Measurements from ENCODE around the gene NCOA7. TPM values are rescaled to one million over a fixed set of nuclear protein-coding genes. Genes with fewer than 3 reads are reported as not detected.

Gene NCOA7
- total RNA-seq, 4 donors from 2014 or later = 9.0 to 36.2 (median 21.8) TPM

DNA sequence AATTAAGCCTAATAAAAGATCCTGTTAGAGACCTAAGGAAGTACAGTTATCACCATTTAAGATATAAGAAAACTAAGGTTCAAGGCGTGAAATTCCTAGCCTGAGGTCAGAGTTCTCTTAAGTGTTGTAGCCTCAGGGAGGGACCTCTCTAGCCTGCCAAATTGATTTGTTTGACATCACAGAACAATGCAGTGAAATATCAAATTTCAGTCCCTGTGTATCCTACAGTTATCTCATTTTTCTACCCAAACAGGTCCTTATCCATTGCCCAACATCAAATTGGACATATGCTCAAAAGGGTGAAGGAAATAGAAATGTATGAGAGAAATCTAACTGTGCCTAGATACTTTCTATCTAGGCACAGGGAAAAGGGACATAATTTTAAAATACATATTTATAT, 63.0 kb downstream of the NCOA7 start:
- DNase-seq = no peak
- WGBS, 2 donors = 97 to 100% methylated on average over 1 of the region's 1 CpG
- intact Hi-C loops (cut with DNase I) = loop anchor here (10.0 kb wide), 1 partner anchor 101 kb away; the partner anchor contains the start of gene HINT3

DNA sequence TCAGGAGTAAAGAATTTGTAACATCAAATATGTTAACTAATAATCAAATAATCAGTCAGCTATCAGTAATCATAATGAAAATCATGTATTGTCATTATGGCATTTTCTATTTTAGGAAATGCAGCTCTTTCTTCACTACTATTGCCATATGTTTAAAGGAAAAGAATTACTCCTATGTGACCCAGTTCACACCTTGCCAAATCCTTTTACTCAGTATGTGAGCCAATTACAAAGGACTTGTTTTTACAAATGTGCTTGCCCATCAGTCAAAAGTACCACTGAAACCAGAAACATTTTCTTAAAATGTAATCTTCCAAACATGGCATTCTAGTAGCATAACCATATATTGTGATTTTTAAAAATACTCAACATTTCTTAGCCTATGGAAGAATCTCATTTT, 63.6 kb downstream of the NCOA7 start:
- intact Hi-C loops (cut with DNase I) = loop anchor here (10.0 kb wide), 1 partner anchor 100 kb away; the partner anchor contains the start of gene HINT3
- Histone ChIP-seq H3K27me3 (no peaks in the 10 kb centered on the region), H3K4me1 (no peaks in the 10 kb centered on the region), H3K27ac (no peak overlapping the region), H3K4me3 (replicated peaks in 1 of 3) (no peak overlapping the region), H3K9me3 (no peaks in the 10 kb centered on the region), H3K36me3 (no peaks in the 10 kb centered on the region)
- TF ChIP-seq, protein P1, sequence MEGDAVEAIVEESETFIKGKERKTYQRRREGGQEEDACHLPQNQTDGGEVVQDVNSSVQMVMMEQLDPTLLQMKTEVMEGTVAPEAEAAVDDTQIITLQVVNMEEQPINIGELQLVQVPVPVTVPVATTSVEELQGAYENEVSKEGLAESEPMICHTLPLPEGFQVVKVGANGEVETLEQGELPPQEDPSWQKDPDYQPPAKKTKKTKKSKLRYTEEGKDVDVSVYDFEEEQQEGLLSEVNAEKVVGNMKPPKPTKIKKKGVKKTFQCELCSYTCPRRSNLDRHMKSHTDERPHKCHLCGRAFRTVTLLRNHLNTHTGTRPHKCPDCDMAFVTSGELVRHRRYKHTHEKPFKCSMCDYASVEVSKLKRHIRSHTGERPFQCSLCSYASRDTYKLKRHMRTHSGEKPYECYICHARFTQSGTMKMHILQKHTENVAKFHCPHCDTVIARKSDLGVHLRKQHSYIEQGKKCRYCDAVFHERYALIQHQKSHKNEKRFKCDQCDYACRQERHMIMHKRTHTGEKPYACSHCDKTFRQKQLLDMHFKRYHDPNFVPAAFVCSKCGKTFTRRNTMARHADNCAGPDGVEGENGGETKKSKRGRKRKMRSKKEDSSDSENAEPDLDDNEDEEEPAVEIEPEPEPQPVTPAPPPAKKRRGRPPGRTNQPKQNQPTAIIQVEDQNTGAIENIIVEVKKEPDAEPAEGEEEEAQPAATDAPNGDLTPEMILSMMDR (IDR thresholded peaks at IDR 0.05) = no peak
- TF ChIP-seq POLR2A (IDR thresholded peaks at IDR 0.05) = no peak
- DNase-seq = no peak

More for the DNA sequence above, 63.0 kb downstream of the NCOA7 start:
- Histone ChIP-seq H3K36me3 (no peaks in the 10 kb centered on the region), H3K27me3 (no peaks in the 10 kb centered on the region), H3K4me1 (no peaks in the 10 kb centered on the region), H3K9me3 (no peaks in the 10 kb centered on the region), H3K4me3 (replicated peaks in 1 of 3) (no peak overlapping the region), H3K27ac (no peak overlapping the region)
- TF ChIP-seq POLR2A (IDR thresholded peaks at IDR 0.05) = no peak
- TF ChIP-seq, protein P1 (IDR thresholded peaks at IDR 0.05) = no peak

DNA sequence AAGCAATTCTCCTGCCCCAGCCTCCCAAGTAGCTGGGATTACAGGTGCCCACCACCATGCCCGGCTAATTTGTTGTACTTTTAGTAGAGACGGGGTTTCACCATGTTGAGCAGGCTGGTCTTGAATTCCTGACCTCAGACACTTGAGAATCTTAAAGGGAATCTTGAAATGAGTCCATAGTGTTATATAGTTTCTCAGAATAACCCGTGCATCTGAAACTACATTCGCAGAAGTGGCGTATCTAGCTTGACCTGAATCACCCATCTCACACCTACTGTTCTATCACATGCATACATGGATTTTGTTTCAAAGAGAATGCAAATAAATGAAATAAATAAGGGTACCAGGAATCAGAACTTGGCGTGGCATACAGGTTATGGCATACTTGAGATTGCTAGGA, 65.0 kb downstream of the NCOA7 start:
- no peak for DNase-seq
- Histone ChIP-seq H3K27ac (no peak overlapping the region), H3K36me3 (no peaks in the 10 kb centered on the region), H3K27me3 (no peaks in the 10 kb centered on the region), H3K4me3 (replicated peaks in 1 of 3) (no peak overlapping the region), H3K4me1 (no peaks in the 10 kb centered on the region), H3K9me3 (no peaks in the 10 kb centered on the region)
- TF ChIP-seq, protein P1 (IDR thresholded peaks at IDR 0.05) = no peak
- TF ChIP-seq POLR2A (IDR thresholded peaks at IDR 0.05) = no peak
- intact Hi-C loops (cut with DNase I) = loop anchor here (10.0 kb wide), 1 partner anchor 99 kb away; the partner anchor contains the start of gene HINT3
- WGBS, 2 donors = 93 to 96% methylated on average over 6 of the region's 6 CpGs

DNA sequence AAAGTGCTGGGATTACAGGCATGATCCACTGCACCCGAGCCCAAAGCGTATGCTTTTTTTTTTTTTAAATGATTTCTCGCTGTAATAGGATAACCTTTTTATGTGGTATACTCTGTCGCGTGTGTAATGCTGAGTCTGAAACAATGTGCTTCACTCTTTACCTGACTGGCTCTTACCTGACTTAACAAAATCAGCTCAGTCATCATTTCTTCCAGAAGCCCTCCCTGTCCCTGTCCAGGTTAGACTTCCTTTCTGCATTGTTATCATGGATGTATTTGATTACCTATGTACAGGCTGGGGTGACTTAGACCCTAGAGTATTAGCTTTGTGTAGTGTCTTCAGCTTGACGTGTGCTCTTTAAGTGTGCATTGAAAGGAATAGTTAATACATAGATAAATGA, 67.1 kb downstream of the NCOA7 start:
- intact Hi-C loops (cut with DNase I) = loop anchor here (10.0 kb wide), 1 partner anchor 97 kb away; the partner anchor contains the start of gene HINT3
- 84 to 87% methylated on average over 6 of the region's 6 CpGs for WGBS, 2 donors

More for the DNA sequence above, 67.1 kb downstream of the NCOA7 start:
- no peak for DNase-seq
- TF ChIP-seq, protein P1 (IDR thresholded peaks at IDR 0.05) = no peak
- TF ChIP-seq POLR2A (IDR thresholded peaks at IDR 0.05) = no peak
- H3K27ac ChIP-seq = no peak overlapping the region
- no peaks in the 10 kb centered on the region for H3K27me3 ChIP-seq
- no peaks in the 10 kb centered on the region for H3K9me3 ChIP-seq
- no peaks in the 10 kb centered on the region for H3K36me3 ChIP-seq
- no peak overlapping the region for H3K4me3 ChIP-seq (replicated peaks in 1 of 3)
- peaks cover 0 to 7% of the 10 kb centered on the region in 2 donors for H3K4me1 ChIP-seq

Data from thyroid gland (tissue), 4 donors.